ENCODE measurements around the gene MPP1. TPM values are rescaled to one million over a fixed set of nuclear protein-coding genes. Genes with fewer than 3 reads are reported as not detected.

MPP1 gene
- total and polyA plus RNA-seq, 8 donors = 15.8 to 80.3 (median 24.5) TPM

GRCh38 chrX:154805696-154806091 lies 409 bp upstream of the MPP1 start:
- no peak for TF ChIP-seq CTCF (IDR thresholded peaks at IDR 0.05)
- peak; percentile 8 to 38 (median 14) for ATAC-seq
- intact Hi-C loops (cut with DNase I) = no loop called here
- WGBS, 2 donors = 2 to 35% methylated on average over 13 of the region's 13 CpGs
- no peak for FAIRE-seq
- no peaks in the 10 kb centered on the region for H3K36me3 ChIP-seq
- no peak for DNase-seq
- peak overlapping the region in 3 of 4 donors; percentile 6 to 64 (median 48) for H3K4me3 ChIP-seq
- H3K27ac ChIP-seq = peak overlapping the region in 1 of 4 donors; percentile 51
- H3K4me1 ChIP-seq = peaks cover 0 to 8% (median 3%) of the 10 kb centered on the region in 3 donors
- no peaks in the 10 kb centered on the region for H3K9me3 ChIP-seq
- no peaks in the 10 kb centered on the region for H3K27me3 ChIP-seq

GRCh38 chrX:154804261-154804956 lies 876 bp downstream of the MPP1 start:
- H3K9me3 ChIP-seq = no peaks in the 10 kb centered on the region
- no peak for TF ChIP-seq CTCF (IDR thresholded peaks at IDR 0.05)
- 17 to 27% methylated on average over 7 of the region's 7 CpGs for WGBS, 2 donors
- H3K36me3 ChIP-seq = no peaks in the 10 kb centered on the region
- H3K4me3 ChIP-seq = peak overlapping the region; percentile 6 to 64 (median 32)
- intact Hi-C loops (cut with DNase I) = no loop called here
- peak overlapping the region in 2 of 4 donors; percentile 20 to 51 for H3K27ac ChIP-seq
- no peaks in the 10 kb centered on the region for H3K27me3 ChIP-seq
- ATAC-seq (no peak), DNase-seq (no peak), FAIRE-seq (no peak)
- H3K4me1 ChIP-seq = peaks cover 0 to 18% (median 10%) of the 10 kb centered on the region in 3 donors

GRCh38 chrX:154802947-154803346 lies 2.3 kb downstream of the MPP1 start:
- Histone ChIP-seq H3K27ac (peak overlapping the region in 1 of 4 donors; percentile 3), H3K27me3 (no peaks in the 10 kb centered on the region), H3K4me1 (peaks cover 0 to 25% (median 10%) of the 10 kb centered on the region in 3 donors), H3K4me3 (no peak overlapping the region), H3K36me3 (no peaks in the 10 kb centered on the region), H3K9me3 (no peaks in the 10 kb centered on the region)
- ATAC-seq (no peak), FAIRE-seq (no peak), DNase-seq (no peak)
- intact Hi-C loops (cut with DNase I) = no loop called here
- WGBS, 2 donors = 52 to 60% methylated on average over 2 of the region's 2 CpGs
- no peak for TF ChIP-seq CTCF (IDR thresholded peaks at IDR 0.05)

- intact Hi-C loops (cut with DNase I) = no loop called here
- FAIRE-seq (no peak), ATAC-seq (peak in 2 of 4 donors; percentile 6 to 14)
These were observed 4.6 kb downstream of the MPP1 start for GRCh38 chrX:154800478-154801210.

More at GRCh38 chrX:154800478-154801210, 4.6 kb downstream of the MPP1 start:
- no peaks in the 10 kb centered on the region for H3K9me3 ChIP-seq
- TF ChIP-seq CTCF (IDR thresholded peaks at IDR 0.05) = no peak
- H3K4me1 ChIP-seq = peaks cover 0 to 25% (median 10%) of the 10 kb centered on the region in 3 donors
- no peaks in the 10 kb centered on the region for H3K27me3 ChIP-seq
- DNase-seq = no peak
- H3K4me3 ChIP-seq = no peak overlapping the region
- WGBS, 2 donors = 38 to 49% methylated on average over 8 of the region's 8 CpGs
- H3K36me3 ChIP-seq = no peaks in the 10 kb centered on the region
- H3K27ac ChIP-seq = peak overlapping the region in 2 of 4 donors; percentile 24 to 35

Data from pancreas (tissue), 10 donors.